Amniotic stem cell (primary cell): ENCODE results near the gene AGBL4.
"Not testable (repeated sequence)": the region's sequence is repeated elsewhere in the genome, so short reads cannot be mapped to it uniquely, and the experiment has no call there.

Experiments used
- DNase-seq: peaks from one replicate; lab custom pipeline; 2025; lab: John Stamatoyannopoulos, UW

The AGBL4 gene

GRCh38 chr1:49026230-49026811 lies 997.4 kb downstream of the AGBL4 start:
- no peak for DNase-seq

- no peak for DNase-seq
Measured at GRCh38 chr1:49016030-49016977, 1007.5 kb downstream of the AGBL4 start.

- DNase-seq = no peak
Measured at GRCh38 chr1:49013079-49013478, 1010.7 kb downstream of the AGBL4 start.

- not testable (repeated sequence) for DNase-seq
Measured at GRCh38 chr1:49002981-49003380, 1020.8 kb downstream of the AGBL4 start.

- no peak for DNase-seq
Measured at GRCh38 chr1:48999321-48999720, 1024.4 kb downstream of the AGBL4 start.

- DNase-seq = no peak
Measured at GRCh38 chr1:48996311-48996710, 1027.4 kb downstream of the AGBL4 start.

- DNase-seq = no peak
Measured at GRCh38 chr1:48988633-48989197, 1035.0 kb downstream of the AGBL4 start.

- DNase-seq = no peak
Measured at GRCh38 chr1:48979940-48980339, 1043.8 kb downstream of the AGBL4 start.

GRCh38 chr1:48978413-48978812 lies 1045.3 kb downstream of the AGBL4 start:
- DNase-seq = no peak

- no peak for DNase-seq
Measured at GRCh38 chr1:48977273-48977672, 1046.5 kb downstream of the AGBL4 start.

- DNase-seq = no peak
Measured at GRCh38 chr1:48969971-48970370, 1053.8 kb downstream of the AGBL4 start.

GRCh38 chr1:48967318-48967717 lies 1056.4 kb downstream of the AGBL4 start:
- no peak for DNase-seq

GRCh38 chr1:48966583-48966982 lies 1057.2 kb downstream of the AGBL4 start:
- DNase-seq = no peak

GRCh38 chr1:48960320-48960719 lies 1063.4 kb downstream of the AGBL4 start:
- no peak for DNase-seq

- DNase-seq = no peak
Measured at GRCh38 chr1:48955774-48956173, 1068.0 kb downstream of the AGBL4 start.

- no peak for DNase-seq
Measured at GRCh38 chr1:48953617-48954016, 1070.1 kb downstream of the AGBL4 start.

- no peak for DNase-seq
Measured at GRCh38 chr1:48948562-48948961, 1075.2 kb downstream of the AGBL4 start.

- DNase-seq = no peak
Measured at GRCh38 chr1:48947761-48948537, 1075.8 kb downstream of the AGBL4 start.

GRCh38 chr1:48946070-48946469 lies 1077.7 kb downstream of the AGBL4 start:
- no peak for DNase-seq

GRCh38 chr1:48944811-48945210 lies 1078.9 kb downstream of the AGBL4 start:
- DNase-seq = no peak

- no peak for DNase-seq
Measured at GRCh38 chr1:48943826-48944225, 1079.9 kb downstream of the AGBL4 start.

GRCh38 chr1:48943393-48943792 lies 1080.4 kb downstream of the AGBL4 start:
- no peak for DNase-seq
